Naive thymus-derived CD4-positive, alpha-beta T cell (primary cell): Measurements from ENCODE around the gene ADSL. TPM values are rescaled to one million over a fixed set of nuclear protein-coding genes. Genes with fewer than 3 reads are reported as not detected.
A peak's percentile ranks its signal among the peaks of the same experiment; 100 is the strongest.

Experiments
- ATAC-seq: fragments of 150-1000 bp; cut with Tn5 transposase; 2 replicates; pipeline ENCODE4 v1.10.0; 2021; ENCODE audit warnings: mild to moderate bottlenecking, moderate library complexity
- CTCF ChIA-PET: fragments of 350-600 bp; sonication (Branson Sonifier 250); formaldehyde crosslinking; loops from one replicate; lab custom pipeline; 2021; ENCODE audit warnings: antibody characterized with exemption; lab: Charles Lee
- POLR2A ChIA-PET: fragments of 350-600 bp; sonication (Branson Sonifier 250); formaldehyde crosslinking; loops from one replicate; lab custom pipeline; 2021; ENCODE audit warnings: antibody characterized with exemption, inconsistent platforms; lab: Charles Lee
- DNase-seq, 9 donors: peaks; one replicate each; pipeline versions ENCODE4 v3.0.0 to v3.0.0-alpha.2; 2020 to 2022; ENCODE audit warnings: mixed read lengths in 1 of 9
- H3K27ac ChIP-seq: one replicate; pipeline ENCODE4 v1.7.0; 2013; ENCODE audit warnings: mild to moderate bottlenecking, low read depth, low read length, moderate library complexity
- H3K27me3 ChIP-seq, 2 donors: one replicate each; pipeline ENCODE4 v1.7.0; 2013; ENCODE audit warnings: low read length in 2 of 2, mild to moderate bottlenecking in 2 of 2, moderate library complexity in 2 of 2; ENCODE audit not compliant: control insufficient read depth in 2 of 2, insufficient read depth in 2 of 2
- H3K36me3 ChIP-seq, 3 experiments: 1 replicate in 2 of 3; 2 replicates in 1 of 3; pipeline ENCODE4 v1.7.0; 2013; ENCODE audit warnings: low read length in 3 of 3, mild to moderate bottlenecking in 3 of 3, moderate library complexity in 1 of 3; ENCODE audit not compliant: insufficient read depth in 3 of 3, control insufficient read depth in 2 of 3
- H3K4me1 ChIP-seq, 2 donors: one replicate each; pipeline ENCODE4 v1.7.0; 2013; ENCODE audit warnings: low read length in 2 of 2, mild to moderate bottlenecking in 2 of 2, moderate library complexity in 1 of 2; ENCODE audit not compliant: control insufficient read depth in 2 of 2, insufficient read depth in 2 of 2
- H3K4me3 ChIP-seq: 2 replicates; pipeline ENCODE4 v1.7.0; 2013; ENCODE audit warnings: mild to moderate bottlenecking, low read length
- H3K9me3 ChIP-seq, 3 experiments: 1 replicate in 2 of 3; 2 replicates in 1 of 3; pipeline ENCODE4 v1.7.0; 2013; ENCODE audit warnings: low read length in 3 of 3; ENCODE audit not compliant: control insufficient read depth in 2 of 3
- H3K27ac Mint-ChIP-seq, 9 donors: one replicate each; pipeline ENCODE4 v1.8.0; 2020 to 2022; ENCODE audit warnings: mixed read lengths in 9 of 9, mild to moderate bottlenecking in 8 of 9, moderate library complexity in 5 of 9, inconsistent platforms in 2 of 9
- H3K27me3 Mint-ChIP-seq, 5 donors: one replicate each; pipeline ENCODE4 v1.8.0; 2021 to 2022; ENCODE audit warnings: mixed read lengths in 5 of 5, mild to moderate bottlenecking in 1 of 5
- H3K36me3 Mint-ChIP-seq, 5 donors: one replicate each; pipeline ENCODE4 v1.8.0; 2020 to 2022; ENCODE audit warnings: mixed read lengths in 5 of 5, mild to moderate bottlenecking in 3 of 5, inconsistent platforms in 1 of 5
- H3K4me1 Mint-ChIP-seq, 7 donors: one replicate each; pipeline ENCODE4 v1.8.0; 2020 to 2022; ENCODE audit warnings: mixed read lengths in 7 of 7, mild to moderate bottlenecking in 3 of 7, inconsistent platforms in 1 of 7
- H3K4me3 Mint-ChIP-seq, 10 donors: one replicate each; pipeline ENCODE4 v1.8.0; 2020 to 2022; ENCODE audit warnings: mild to moderate bottlenecking in 10 of 10, mixed read lengths in 10 of 10, moderate library complexity in 6 of 10, inconsistent platforms in 2 of 10
- H3K9me3 Mint-ChIP-seq, 11 donors: one replicate each; pipeline ENCODE4 v1.8.0; 2020 to 2022; ENCODE audit warnings: mixed read lengths in 11 of 11, mild to moderate bottlenecking in 4 of 11, inconsistent platforms in 1 of 11, moderate library complexity in 1 of 11
- intact Hi-C, 2 donors: fragments of 100-400 bp; cut with micrococcal nuclease; formaldehyde crosslinking; loops; one replicate each; pipeline ENCODE4 v1.15.1; 2023
- polyA plus RNA-seq, 2 donors: library from polyadenylated mRNA; unstranded; fragments of 300-500 nt; fragmentation: Illumina TruSeq; gene quantifications; one replicate each; pipeline ENCODE4 v1.2.3, GENCODE V29; 2021
- total RNA-seq, 6 experiments: library from RNA in 5 of 6; stranded (reverse) in 5 of 6; gene quantifications; 1 replicate in 5 of 6; 2 replicates in 1 of 6; pipeline ENCODE4 v1.2.3 and lab custom pipeline; 2021 to 2026

Gene ADSL
- total and polyA plus RNA-seq, 7 experiments from 2014 or later: 54.4 to 127 (median 65.7) TPM

DNA sequence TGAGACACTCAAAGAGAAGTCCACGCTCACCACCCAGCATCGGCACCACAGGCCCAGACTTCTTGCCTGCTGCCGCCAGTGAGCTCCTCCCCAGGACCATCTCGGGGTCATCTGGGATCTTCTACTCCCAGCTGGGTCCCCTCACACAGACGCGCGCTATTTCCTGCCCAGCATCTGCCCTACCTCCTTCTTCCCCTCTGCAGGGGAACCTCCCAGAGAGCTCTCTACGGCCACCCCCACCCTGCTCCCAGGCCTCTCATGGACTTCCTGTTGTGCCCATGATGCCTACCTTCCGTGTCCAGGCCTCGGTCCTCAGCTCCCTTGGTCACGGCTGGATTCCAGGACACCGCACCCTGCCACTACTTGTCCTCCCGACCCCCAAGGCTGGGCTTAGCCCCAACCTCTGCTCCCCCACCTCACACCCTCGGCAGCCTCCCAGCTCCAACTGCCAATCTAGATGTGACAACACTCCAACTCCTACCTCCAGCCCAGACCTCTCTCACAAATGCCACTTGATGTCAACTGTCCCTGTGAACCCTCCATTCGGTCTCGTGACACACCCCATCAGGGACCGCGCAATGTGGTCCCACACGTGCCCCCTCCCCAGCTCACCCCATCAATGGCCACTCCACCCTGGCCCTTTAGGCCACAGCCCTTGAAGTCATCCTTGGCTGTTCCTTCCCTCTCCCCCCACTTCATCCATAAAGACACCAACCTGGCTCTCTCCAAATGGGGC lies 69.4 kb downstream of the ADSL start:
- Mint-ChIP-seq H3K9me3 (peaks cover 0 to 3% (median 0%) of the 10 kb centered on the region in 11 donors), H3K4me1 (peaks cover 19 to 44% (median 36%) of the 10 kb centered on the region in 7 donors), H3K36me3 (peaks cover 3 to 50% (median 9%) of the 10 kb centered on the region in 5 donors), H3K27ac (peak overlapping the region; percentile 88 to 96 (median 93)), H3K27me3 (no peaks in the 10 kb centered on the region), H3K4me3 (peak overlapping the region in 8 of 10 donors; percentile 16 to 69 (median 54))
- H3K4me1 ChIP-seq: peaks cover 0 to 16% of the 10 kb centered on the region in 2 donors
- ChIA-PET CTCF (interaction anchor here (0.6 to 1.4 kb wide), 5 partner anchors 11 to 640 kb away, joined by 3 to 6 read pairs (median 4); no protein-coding TSS in a partner anchor), POLR2A (interaction anchor here (0.6 to 1.4 kb wide), 6 partner anchors 11 to 76 kb away, joined by 3 to 4 read pairs (median 3); no protein-coding TSS in a partner anchor)
- H3K27me3 ChIP-seq: no peaks in the 10 kb centered on the region
- peak in 1 of 9 donors; percentile 19 for DNase-seq
- H3K9me3 ChIP-seq: no peaks in the 10 kb centered on the region
- peak; percentile 70 for ATAC-seq
- H3K27ac ChIP-seq: peak overlapping the region; percentile 56
- H3K36me3 ChIP-seq: peaks cover 0 to 84% (median 29%) of the 10 kb centered on the region in 3 experiments
- intact Hi-C loops: loop anchor here in 1 of 2 donors (2.0 kb wide), 1 partner anchor 15 kb away; no protein-coding TSS in a partner anchor
- H3K4me3 ChIP-seq: no peak overlapping the region

DNA sequence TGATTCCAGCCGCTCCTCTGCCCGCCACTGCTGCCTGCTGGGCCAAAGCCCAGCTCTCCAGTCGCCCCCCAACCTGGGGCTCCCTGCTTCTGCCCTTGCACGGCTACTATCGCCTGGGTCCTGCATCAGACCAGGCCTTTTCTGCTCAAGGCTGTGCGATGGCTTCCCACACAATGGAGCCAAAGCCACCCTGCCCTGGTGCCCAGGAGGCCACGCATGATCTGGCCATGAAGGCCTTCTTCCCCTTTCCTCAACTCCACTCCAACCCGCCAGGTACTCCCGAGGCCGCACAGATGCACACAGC lies 69.9 kb downstream of the ADSL start:
- peak overlapping the region; percentile 82 to 96 (median 92) for H3K27ac Mint-ChIP-seq
- H3K9me3 Mint-ChIP-seq: peaks cover 0 to 3% (median 0%) of the 10 kb centered on the region in 11 donors
- no peaks in the 10 kb centered on the region for H3K27me3 Mint-ChIP-seq
- H3K36me3 Mint-ChIP-seq: peaks cover 3 to 53% (median 9%) of the 10 kb centered on the region in 5 donors
- ChIA-PET POLR2A (interaction anchor here (0.8 to 1.4 kb wide), 2 partner anchors 11 to 47 kb away, joined by 3 read pairs; no protein-coding TSS in a partner anchor), CTCF (interaction anchor here (1.1 to 1.4 kb wide), 2 partner anchors 11 to 21 kb away, joined by 4 to 6 read pairs; no protein-coding TSS in a partner anchor)
- no peaks in the 10 kb centered on the region for H3K27me3 ChIP-seq
- H3K4me1 ChIP-seq: peaks cover 0 to 16% of the 10 kb centered on the region in 2 donors
- no peak for ATAC-seq
- intact Hi-C loops: no loop called here
- H3K4me1 Mint-ChIP-seq: peaks cover 19 to 44% (median 36%) of the 10 kb centered on the region in 7 donors
- peak overlapping the region in 7 of 10 donors; percentile 42 to 68 (median 48) for H3K4me3 Mint-ChIP-seq
- peak overlapping the region; percentile 56 for H3K27ac ChIP-seq
- peaks cover 0 to 84% (median 29%) of the 10 kb centered on the region in 3 experiments for H3K36me3 ChIP-seq
- DNase-seq: no peak
- no peaks in the 10 kb centered on the region for H3K9me3 ChIP-seq
- H3K4me3 ChIP-seq: no peak overlapping the region

DNA sequence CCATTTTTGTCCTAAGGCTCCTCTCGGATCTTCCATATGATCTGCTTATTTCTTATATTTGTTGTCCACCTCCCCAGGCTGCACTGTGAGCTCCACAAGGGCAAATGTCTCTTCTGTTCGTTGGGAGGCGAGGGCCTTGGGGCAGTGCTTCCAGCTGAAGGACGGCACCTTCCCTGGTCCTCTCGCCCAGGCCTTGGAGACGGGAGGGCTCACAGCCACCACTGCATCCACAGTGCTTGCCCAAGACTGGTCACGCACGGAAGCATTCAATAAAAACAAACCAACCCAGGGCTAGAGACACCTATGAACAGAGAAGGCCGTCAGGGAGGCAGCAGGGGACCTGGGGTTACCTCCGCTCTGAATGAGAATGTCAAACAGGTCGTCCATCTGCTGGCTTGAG lies 70.3 kb downstream of the ADSL start:
- Histone ChIP-seq H3K36me3 (peaks cover 0 to 84% (median 29%) of the 10 kb centered on the region in 3 experiments), H3K27me3 (no peaks in the 10 kb centered on the region), H3K9me3 (no peaks in the 10 kb centered on the region), H3K4me1 (peaks cover 0 to 16% of the 10 kb centered on the region in 2 donors), H3K4me3 (no peak overlapping the region), H3K27ac (peak overlapping the region; percentile 56)
- ATAC-seq (no peak), DNase-seq (no peak)
- intact Hi-C loops: no loop called here
- H3K4me1 Mint-ChIP-seq: peaks cover 20 to 47% (median 37%) of the 10 kb centered on the region in 7 donors
- peak overlapping the region; percentile 82 to 96 (median 91) for H3K27ac Mint-ChIP-seq
- peak overlapping the region in 6 of 10 donors; percentile 5 to 74 (median 63) for H3K4me3 Mint-ChIP-seq
- ChIA-PET CTCF (interaction anchor here (1.1 kb wide), 1 partner anchor 12 kb away, joined by 4 read pairs; no protein-coding TSS in a partner anchor), POLR2A (interaction anchor here (1.4 kb wide), 1 partner anchor 10 kb away, joined by 3 read pairs; no protein-coding TSS in a partner anchor)
- no peaks in the 10 kb centered on the region for H3K27me3 Mint-ChIP-seq
- peaks cover 0 to 3% (median 0%) of the 10 kb centered on the region in 11 donors for H3K9me3 Mint-ChIP-seq
- H3K36me3 Mint-ChIP-seq: peaks cover 6 to 53% (median 12%) of the 10 kb centered on the region in 5 donors

DNA sequence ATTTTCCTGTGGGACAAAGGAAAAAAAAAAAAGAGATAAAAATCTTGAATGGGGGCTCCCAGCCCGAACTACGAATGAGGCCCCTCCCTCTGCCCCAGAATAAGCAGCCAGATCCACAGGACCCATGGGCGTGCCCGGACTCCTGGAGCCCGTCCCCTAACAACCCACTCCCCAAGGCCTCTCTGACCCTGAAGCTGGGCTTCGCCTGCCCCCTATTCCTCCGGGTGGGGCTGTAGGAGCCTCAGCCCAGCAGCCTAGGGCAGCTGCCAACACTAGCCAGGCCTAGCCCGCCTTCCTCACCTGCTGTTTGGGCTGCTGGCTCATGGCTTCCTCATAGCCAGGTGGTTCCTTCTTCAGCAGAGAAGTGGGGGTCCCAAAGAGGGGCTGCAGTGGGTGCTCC lies 70.7 kb downstream of the ADSL start:
- peak overlapping the region in 6 of 9 donors; percentile 82 to 96 (median 92) for H3K27ac Mint-ChIP-seq
- peaks cover 0 to 84% (median 25%) of the 10 kb centered on the region in 3 experiments for H3K36me3 ChIP-seq
- no peak overlapping the region for H3K27ac ChIP-seq
- CTCF ChIA-PET: no interaction called here
- no peak for DNase-seq
- H3K4me3 Mint-ChIP-seq: no peak overlapping the region
- no peak overlapping the region for H3K4me3 ChIP-seq
- H3K4me1 Mint-ChIP-seq: peaks cover 22 to 48% (median 40%) of the 10 kb centered on the region in 7 donors
- intact Hi-C loops: no loop called here
- H3K27me3 Mint-ChIP-seq: no peaks in the 10 kb centered on the region
- H3K9me3 ChIP-seq: no peaks in the 10 kb centered on the region
- no peak for ATAC-seq
- POLR2A ChIA-PET: interaction anchor here (0.5 to 1.4 kb wide), 2 partner anchors 10 to 14 kb away, joined by 3 to 6 read pairs; no protein-coding TSS in a partner anchor
- peaks cover 10 to 54% (median 16%) of the 10 kb centered on the region in 5 donors for H3K36me3 Mint-ChIP-seq
- no peaks in the 10 kb centered on the region for H3K27me3 ChIP-seq
- H3K4me1 ChIP-seq: peaks cover 0 to 16% of the 10 kb centered on the region in 2 donors
- peaks cover 0 to 5% (median 0%) of the 10 kb centered on the region in 11 donors for H3K9me3 Mint-ChIP-seq

DNA sequence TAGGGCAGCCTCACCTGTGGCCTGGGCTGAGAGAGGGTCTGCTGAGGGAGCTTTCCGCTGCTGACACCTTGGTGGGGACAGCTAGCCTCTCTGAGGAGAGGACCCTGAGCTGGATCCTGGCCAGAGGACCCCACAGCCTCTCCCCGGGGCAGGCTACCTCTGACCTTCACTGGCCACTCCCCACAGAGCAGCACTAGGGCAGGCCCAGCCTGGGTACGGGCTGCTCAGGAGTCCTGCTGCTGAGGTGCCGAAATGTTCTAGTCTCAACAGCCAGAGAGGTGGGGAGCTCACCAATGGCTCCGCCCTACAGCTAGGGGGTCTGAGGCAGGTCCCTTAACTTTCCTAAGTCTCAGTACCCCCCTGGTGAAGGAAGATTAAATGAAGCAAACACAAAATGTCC lies 71.6 kb downstream of the ADSL start:
- peaks cover 16 to 55% (median 18%) of the 10 kb centered on the region in 5 donors for H3K36me3 Mint-ChIP-seq
- H3K27me3 ChIP-seq: no peaks in the 10 kb centered on the region
- H3K27ac Mint-ChIP-seq: peak overlapping the region in 6 of 9 donors; percentile 13 to 75 (median 59)
- peaks cover 0 to 16% of the 10 kb centered on the region in 2 donors for H3K4me1 ChIP-seq
- H3K27ac ChIP-seq: peak overlapping the region; percentile 49
- no peak for ATAC-seq
- DNase-seq: no peak
- no peak overlapping the region for H3K4me3 ChIP-seq
- no peaks in the 10 kb centered on the region for H3K9me3 ChIP-seq
- ChIA-PET CTCF (no interaction called here), POLR2A (interaction anchor here (0.6 kb wide), 1 partner anchor 1033 kb away, joined by 3 read pairs; no protein-coding TSS in a partner anchor)
- intact Hi-C loops: no loop called here
- peaks cover 0 to 85% (median 30%) of the 10 kb centered on the region in 3 experiments for H3K36me3 ChIP-seq
- H3K4me1 Mint-ChIP-seq: peaks cover 25 to 50% (median 40%) of the 10 kb centered on the region in 7 donors
- H3K4me3 Mint-ChIP-seq: no peak overlapping the region
- peaks cover 0 to 5% (median 0%) of the 10 kb centered on the region in 11 donors for H3K9me3 Mint-ChIP-seq
- no peaks in the 10 kb centered on the region for H3K27me3 Mint-ChIP-seq

DNA sequence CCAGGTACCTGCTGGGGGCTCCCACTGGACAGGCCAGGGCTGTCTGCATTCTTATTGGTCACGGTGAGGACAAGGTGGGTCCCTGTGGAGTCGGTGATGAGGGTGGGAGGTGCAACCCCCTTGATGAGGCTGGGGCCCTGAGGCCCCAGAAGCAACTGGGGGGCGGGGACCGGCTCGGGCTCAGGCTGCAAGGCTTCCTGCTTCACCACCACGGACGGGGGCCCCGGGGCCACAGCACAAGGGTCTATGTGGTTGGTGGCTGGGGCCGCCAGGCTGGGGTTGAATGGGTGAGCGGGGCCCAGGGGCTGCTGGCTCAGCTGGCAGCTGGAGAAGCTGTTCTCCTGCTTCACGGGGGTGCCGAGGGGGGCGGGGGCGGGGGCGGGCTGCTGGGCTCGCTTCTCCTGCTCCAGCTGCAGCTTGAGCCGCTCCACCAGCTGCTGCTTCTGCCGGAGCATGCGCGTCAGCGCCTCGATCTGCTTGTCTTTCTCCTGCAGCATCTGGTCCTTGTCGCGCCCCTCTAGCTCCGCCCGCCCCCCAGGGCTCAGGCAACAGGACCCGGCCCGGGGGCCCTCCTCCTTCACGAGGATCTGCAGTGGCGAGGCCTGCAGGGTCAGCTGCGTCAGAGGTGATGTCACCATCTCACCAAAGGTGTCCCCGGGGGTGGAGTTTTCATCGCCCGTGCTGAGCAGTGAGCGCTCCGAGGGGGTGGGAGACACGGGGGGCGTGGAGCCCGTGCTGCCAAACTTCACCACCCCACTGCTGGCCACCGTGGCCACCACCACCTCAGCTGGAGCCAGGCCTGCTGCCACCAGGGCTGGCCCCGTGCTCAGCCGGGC lies 72.3 kb downstream of the ADSL start:
- Histone ChIP-seq H3K27ac (peak overlapping the region; percentile 49), H3K4me3 (no peak overlapping the region), H3K9me3 (no peaks in the 10 kb centered on the region), H3K36me3 (peaks cover 6 to 92% (median 37%) of the 10 kb centered on the region in 3 experiments), H3K27me3 (no peaks in the 10 kb centered on the region), H3K4me1 (peaks cover 0 to 16% of the 10 kb centered on the region in 2 donors)
- peaks cover 0 to 5% (median 0%) of the 10 kb centered on the region in 11 donors for H3K9me3 Mint-ChIP-seq
- H3K27me3 Mint-ChIP-seq: no peaks in the 10 kb centered on the region
- H3K4me3 Mint-ChIP-seq: no peak overlapping the region
- H3K36me3 Mint-ChIP-seq: peaks cover 16 to 60% (median 24%) of the 10 kb centered on the region in 5 donors
- ATAC-seq (no peak), DNase-seq (no peak)
- peak overlapping the region in 3 of 9 donors; percentile 12 to 62 (median 14) for H3K27ac Mint-ChIP-seq
- H3K4me1 Mint-ChIP-seq: peaks cover 25 to 56% (median 45%) of the 10 kb centered on the region in 7 donors
- CTCF ChIA-PET: no interaction called here
- POLR2A ChIA-PET: interaction anchor here (0.6 kb wide), 1 partner anchor 1032 kb away, joined by 3 read pairs; no protein-coding TSS in a partner anchor
- intact Hi-C loops: no loop called here
